ENCODE measurements around the gene SECISBP2. TPM values are rescaled to one million over a fixed set of nuclear protein-coding genes. Genes with fewer than 3 reads are reported as not detected.

The SECISBP2 gene
- total RNA-seq, 1 donor from 2014 or later, result 118 TPM

GRCh38 chr9:89402695-89403427 is 84.6 kb downstream of the SECISBP2 start:
- no peaks in the 10 kb centered on the region for H3K4me1 ChIP-seq
- peaks cover 6% of the 10 kb centered on the region for H3K79me2 ChIP-seq (ENCODE audit: low read depth)
- TF ChIP-seq CTCF (IDR thresholded peaks at IDR 0.05), result no peak
- TF ChIP-seq EZH2phosphoT487 (IDR thresholded peaks at IDR 0.05), result no peak
- TF ChIP-seq EZH2 (IDR thresholded peaks at IDR 0.05), result no peak
- H3K9me3 ChIP-seq (ENCODE audit: low read depth), result no peaks in the 10 kb centered on the region
- no peaks in the 10 kb centered on the region for H3F3A ChIP-seq (ENCODE audit: low read depth)
- no peak for DNase-seq (ENCODE audit: low spot score)
- no peak overlapping the region for H3K9ac ChIP-seq
- H4K20me1 ChIP-seq (ENCODE audit: low read depth), result no peaks in the 10 kb centered on the region
- H3K4me3 ChIP-seq, result no peak overlapping the region
- no peak overlapping the region for H3K27ac ChIP-seq
- no peaks in the 10 kb centered on the region for H3K36me3 ChIP-seq
- Mint-ChIP-seq H3K27ac (no peak overlapping the region), H3K9me3 (peaks cover 2% of the 10 kb centered on the region), H3K36me3 (peaks cover 23% of the 10 kb centered on the region), H3K4me3 (no peak overlapping the region), H3K27me3 (ENCODE audit: insufficient read depth, low read depth) (no peaks in the 10 kb centered on the region), H3K4me1 (peaks cover 9% of the 10 kb centered on the region)
- H3K4me2 ChIP-seq, result no peak overlapping the region
- no peaks in the 10 kb centered on the region for H3K27me3 ChIP-seq
- H2AFZ ChIP-seq (replicated peaks), result no peak overlapping the region

- peaks cover 9% of the 10 kb centered on the region for H3K4me1 Mint-ChIP-seq
- Histone ChIP-seq H3K4me3 (no peak overlapping the region), H4K20me1 (ENCODE audit: low read depth) (no peaks in the 10 kb centered on the region), H3F3A (ENCODE audit: low read depth) (no peaks in the 10 kb centered on the region), H3K79me2 (ENCODE audit: low read depth) (peaks cover 10% of the 10 kb centered on the region), H3K27me3 (no peaks in the 10 kb centered on the region), H3K9me3 (ENCODE audit: low read depth) (no peaks in the 10 kb centered on the region), H3K9ac (no peak overlapping the region), H3K4me1 (no peaks in the 10 kb centered on the region), H3K27ac (no peak overlapping the region), H3K4me2 (no peak overlapping the region), H2AFZ (replicated peaks) (no peak overlapping the region), H3K36me3 (no peaks in the 10 kb centered on the region)
- no peaks in the 10 kb centered on the region for H3K27me3 Mint-ChIP-seq (ENCODE audit: insufficient read depth, low read depth)
- peaks cover 2% of the 10 kb centered on the region for H3K9me3 Mint-ChIP-seq
- DNase-seq (ENCODE audit: low spot score), result no peak
- TF ChIP-seq CTCF (IDR thresholded peaks at IDR 0.05) (no peak), EZH2phosphoT487 (IDR thresholded peaks at IDR 0.05) (no peak), EZH2 (IDR thresholded peaks at IDR 0.05) (no peak)
- no peak overlapping the region for H3K27ac Mint-ChIP-seq
- peaks cover 22% of the 10 kb centered on the region for H3K36me3 Mint-ChIP-seq
- H3K4me3 Mint-ChIP-seq, result no peak overlapping the region
Measured at GRCh38 chr9:89404074-89404473, 85.8 kb downstream of the SECISBP2 start.

GRCh38 chr9:89405826-89406225 is 87.5 kb downstream of the SECISBP2 start:
- no peaks in the 10 kb centered on the region for H4K20me1 ChIP-seq (ENCODE audit: low read depth)
- no peak overlapping the region for H3K4me2 ChIP-seq
- H3K9me3 Mint-ChIP-seq, result peaks cover 9% of the 10 kb centered on the region
- H3K36me3 Mint-ChIP-seq, result peaks cover 31% of the 10 kb centered on the region
- peaks cover 2% of the 10 kb centered on the region for H3K27me3 Mint-ChIP-seq (ENCODE audit: insufficient read depth, low read depth)
- H2AFZ ChIP-seq (replicated peaks), result no peak overlapping the region
- H3K4me1 ChIP-seq, result no peaks in the 10 kb centered on the region
- peak overlapping the region; percentile 29 for H3K27ac Mint-ChIP-seq
- no peaks in the 10 kb centered on the region for H3K36me3 ChIP-seq
- peaks cover 9% of the 10 kb centered on the region for H3K4me1 Mint-ChIP-seq
- H3K4me3 ChIP-seq, result no peak overlapping the region
- H3K9ac ChIP-seq, result no peak overlapping the region
- no peaks in the 10 kb centered on the region for H3F3A ChIP-seq (ENCODE audit: low read depth)
- H3K9me3 ChIP-seq (ENCODE audit: low read depth), result no peaks in the 10 kb centered on the region
- H3K79me2 ChIP-seq (ENCODE audit: low read depth), result peaks cover 17% of the 10 kb centered on the region
- H3K27me3 ChIP-seq, result no peaks in the 10 kb centered on the region
- DNase-seq (ENCODE audit: low spot score), result no peak
- H3K27ac ChIP-seq, result no peak overlapping the region
- no peak overlapping the region for H3K4me3 Mint-ChIP-seq
- TF ChIP-seq EZH2 (IDR thresholded peaks at IDR 0.05) (no peak), CTCF (IDR thresholded peaks at IDR 0.05) (no peak), EZH2phosphoT487 (IDR thresholded peaks at IDR 0.05) (no peak)
